ENCODE measurements around the gene RASSF1.
"Not testable (repeated sequence)": the region's sequence is repeated elsewhere in the genome, so short reads cannot be mapped to it uniquely, and the experiment has no call there.

The RASSF1 gene

DNA sequence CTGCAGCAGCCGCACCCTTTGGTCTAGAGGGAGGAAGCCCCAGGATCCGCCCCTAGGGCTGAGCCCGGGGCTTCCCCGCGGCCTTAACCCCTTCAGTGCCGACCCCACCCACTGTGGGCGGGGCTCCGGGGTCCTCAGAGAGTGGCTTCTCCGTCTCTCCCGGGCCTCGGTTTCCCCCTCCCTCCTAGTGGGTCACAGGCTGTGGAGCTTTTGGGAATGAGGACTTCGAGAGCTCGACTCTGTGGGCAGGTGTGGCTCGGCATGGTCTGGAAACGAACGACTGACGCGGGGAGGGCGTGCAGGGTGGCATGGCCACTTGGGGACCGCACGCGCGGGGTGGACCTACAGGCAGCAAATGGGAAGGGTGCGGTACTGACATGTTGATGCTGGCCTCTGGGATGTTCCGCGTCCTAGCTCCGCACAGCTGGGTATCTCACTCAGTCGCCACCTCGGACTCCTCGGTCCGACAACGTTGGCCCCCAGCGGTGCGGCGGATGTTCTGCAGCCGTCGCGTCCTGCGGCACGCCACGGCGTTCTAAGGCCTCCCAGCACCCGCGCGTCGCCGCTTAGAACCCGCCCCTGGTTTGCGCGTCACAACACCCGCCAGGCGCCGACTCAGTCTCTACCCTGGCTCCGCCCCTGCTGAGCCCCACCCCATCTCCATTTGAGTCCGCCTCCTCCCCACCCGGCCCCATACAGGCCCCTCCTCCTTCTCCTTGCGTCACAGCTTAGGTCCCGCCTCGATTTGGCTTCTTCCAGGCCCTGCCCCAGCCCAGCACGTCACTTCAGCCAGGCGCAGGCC, 41.6 kb downstream of the RASSF1 start, which contains the start of the genes HYAL3 and NAA80:
HYAL3 (minus strand) TSS at position 570 of the 802 bp plus-strand sequence. CDS start 3,803 bp downstream, outside the sequence.
NAA80 (minus strand) TSS at position 570 of the 802 bp plus-strand sequence. CDS start 1,942 bp downstream, outside the sequence.
- peak; percentile 100 for DNase-seq

DNA sequence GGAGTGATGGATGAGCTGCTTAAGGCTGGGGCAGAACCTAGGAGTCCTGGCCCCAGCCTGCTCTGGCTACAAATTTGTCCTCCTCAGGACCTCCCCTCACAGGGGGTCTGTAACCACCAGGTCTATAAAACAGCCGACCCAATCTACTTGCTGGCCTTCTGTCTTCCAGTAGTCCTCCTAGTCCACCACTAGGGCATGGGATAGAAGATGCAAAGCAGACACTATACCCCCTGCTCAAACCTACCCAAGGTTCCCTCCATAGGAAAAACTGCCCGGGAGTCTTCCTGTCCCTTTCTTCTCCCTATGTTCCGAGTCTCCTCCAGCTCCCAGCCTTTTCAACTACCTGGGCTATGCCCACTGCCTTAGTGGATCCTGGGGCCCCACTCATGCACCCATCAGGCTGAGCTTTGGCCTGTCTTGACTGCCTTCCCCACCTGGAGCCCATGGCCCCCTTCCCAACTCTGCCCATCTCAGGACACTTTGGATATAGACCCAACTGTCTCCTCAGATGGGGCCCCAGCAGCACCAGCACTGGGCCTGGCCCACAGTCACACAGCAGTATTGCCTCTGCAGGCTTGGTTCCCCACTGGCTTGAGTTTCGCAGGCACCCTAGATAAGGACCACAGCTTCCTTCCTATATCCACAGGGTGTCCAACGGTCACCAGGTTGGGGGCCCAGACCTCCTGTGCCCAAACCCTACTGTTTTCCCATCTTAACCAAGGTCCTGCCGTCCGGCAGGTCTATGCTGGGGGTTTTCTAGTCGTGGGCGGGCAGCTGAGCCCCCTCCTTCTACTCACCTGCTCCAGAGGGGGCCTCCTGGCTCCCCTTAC, 42.5 kb downstream of the RASSF1 start:
- DNase-seq, result no peak

DNA sequence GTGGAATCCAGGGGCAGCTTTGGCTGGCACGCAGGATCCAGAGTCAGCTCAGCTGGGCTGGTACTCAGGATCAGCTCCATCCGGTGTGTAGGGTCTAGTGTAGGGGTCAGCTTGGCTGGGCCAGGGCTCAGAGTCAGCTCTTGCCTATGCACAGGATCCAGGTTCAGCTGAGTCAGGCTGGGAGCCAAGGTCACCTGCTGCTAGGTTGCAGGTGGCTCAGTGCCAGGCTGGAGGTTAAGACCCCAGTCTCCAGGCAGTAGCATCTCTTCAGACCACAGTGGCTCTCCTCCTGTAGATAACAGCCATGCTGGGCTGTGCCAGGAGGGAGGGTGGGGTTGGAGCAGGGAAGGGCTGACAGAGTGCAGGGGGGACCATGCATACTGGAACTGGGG, 43.3 kb downstream of the RASSF1 start:
- DNase-seq, result no peak

DNA sequence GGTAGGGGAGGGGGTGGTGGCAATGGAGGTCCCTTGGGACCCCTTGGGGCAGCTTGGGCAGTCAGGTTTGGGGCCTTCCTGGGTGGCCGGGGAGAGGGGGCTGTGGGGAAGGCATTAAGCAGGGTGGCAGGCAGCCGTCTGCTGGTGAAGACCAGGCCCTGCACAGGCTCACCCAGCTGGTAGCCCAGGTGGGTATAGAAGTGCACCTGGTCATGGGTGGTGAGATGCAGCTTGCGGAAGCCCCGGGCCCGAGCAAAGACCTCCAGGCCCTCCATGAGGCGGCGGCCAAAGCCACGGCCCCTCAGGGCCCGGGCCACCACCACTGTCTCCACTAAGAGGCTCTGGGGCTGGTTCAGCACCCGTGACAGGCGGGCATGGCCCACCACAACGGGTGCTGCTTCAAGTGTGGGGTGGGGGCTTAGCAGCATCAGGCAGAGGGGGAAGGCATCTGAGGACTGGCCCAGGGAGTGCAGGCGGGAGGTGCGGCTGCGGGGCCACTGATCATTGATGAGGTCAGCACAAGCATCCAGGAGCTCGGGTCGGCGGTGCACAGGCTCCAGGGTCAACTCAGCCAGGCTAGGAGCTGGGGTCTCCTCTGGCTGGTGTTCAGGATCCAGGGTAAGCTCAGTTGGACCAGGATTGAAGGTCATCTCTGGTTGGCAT, 43.8 kb downstream of the RASSF1 start:
- DNase-seq, result no peak

DNA sequence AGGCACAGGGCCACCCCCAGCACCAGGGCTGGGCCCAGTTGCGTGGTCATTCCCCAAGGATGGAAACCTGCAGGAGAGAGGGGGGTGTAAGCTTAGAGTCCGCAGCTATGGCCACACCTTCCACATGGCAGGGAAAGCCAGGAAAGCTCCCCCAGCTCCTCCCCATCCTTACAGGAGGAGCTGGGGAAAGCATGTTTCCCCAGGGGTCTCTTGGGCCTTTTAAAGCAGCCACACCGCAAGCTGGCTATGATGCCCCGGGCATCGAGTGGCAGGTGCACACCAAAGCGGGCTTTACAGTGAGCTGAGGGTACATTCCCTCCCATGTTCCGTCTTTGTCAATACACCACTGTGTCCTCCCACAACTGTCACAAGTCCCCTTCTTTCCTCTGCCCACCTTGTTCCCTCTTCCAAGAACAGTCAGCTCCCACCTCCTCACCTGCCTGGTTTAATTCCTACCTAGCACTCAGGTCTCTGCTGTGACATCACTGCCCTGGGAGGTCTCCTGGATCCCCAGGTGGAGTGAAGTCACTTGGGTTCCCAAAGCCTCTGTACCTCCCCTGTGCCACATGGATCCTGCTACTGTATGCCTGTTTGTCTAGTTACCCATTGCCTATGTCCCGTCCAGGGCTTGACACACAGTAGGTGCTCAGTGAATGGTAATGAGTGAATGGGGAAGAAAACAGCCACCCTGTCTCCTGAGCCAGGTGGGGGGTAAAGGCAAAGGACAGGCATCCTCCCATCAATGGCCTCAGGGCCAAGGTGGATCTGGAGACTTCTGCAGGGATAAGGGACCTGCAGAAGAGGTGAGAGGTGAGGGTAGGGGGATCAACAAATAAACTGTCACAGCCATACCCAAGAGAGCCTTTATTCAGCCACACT, 44.8 kb downstream of the RASSF1 start:
- no peak for DNase-seq

DNA sequence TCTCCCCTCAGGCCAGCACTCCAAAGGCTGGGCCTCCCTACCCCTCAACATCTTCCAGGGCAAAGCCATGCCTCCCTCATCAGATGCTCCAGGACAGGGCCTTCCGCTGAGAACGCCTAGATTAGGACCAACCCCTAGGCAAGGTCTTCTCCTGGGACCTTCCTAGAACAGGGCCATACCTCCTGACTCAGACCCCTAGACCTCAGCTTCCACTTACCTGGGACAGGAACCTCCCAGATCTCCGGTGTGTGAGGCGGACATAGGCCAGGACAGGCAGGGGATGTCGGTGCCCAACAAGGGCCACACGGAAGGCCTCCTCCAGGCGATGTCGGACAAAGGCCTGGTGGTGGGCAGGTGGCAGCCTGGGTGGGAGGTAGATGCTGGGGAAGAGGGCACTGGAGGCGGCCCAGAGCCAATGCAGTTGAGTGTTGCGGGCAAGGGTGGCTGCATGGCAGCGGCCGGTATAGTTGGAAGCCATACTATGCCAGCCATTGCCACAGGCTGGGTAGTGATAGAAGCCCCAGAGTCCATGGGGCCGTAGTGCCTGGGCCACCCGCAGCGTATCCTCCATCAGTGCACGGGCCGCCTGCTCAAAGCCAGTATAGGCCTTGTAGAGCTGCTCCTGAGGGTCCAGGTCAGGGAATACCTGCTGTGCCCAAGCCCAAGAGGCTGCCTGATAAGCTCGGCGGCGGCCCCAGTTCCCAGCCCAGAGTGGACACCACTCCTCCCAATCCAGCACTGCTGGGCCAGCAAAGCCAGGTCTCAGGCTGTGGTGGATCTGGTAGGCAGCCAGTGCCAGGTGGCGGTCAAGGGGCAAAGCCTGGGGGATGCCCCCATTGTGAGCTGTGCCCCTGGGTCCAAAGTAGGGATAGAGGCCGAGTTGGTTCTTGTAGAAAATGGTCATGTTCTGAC, 45.9 kb downstream of the RASSF1 start:
- no peak for DNase-seq

DNA sequence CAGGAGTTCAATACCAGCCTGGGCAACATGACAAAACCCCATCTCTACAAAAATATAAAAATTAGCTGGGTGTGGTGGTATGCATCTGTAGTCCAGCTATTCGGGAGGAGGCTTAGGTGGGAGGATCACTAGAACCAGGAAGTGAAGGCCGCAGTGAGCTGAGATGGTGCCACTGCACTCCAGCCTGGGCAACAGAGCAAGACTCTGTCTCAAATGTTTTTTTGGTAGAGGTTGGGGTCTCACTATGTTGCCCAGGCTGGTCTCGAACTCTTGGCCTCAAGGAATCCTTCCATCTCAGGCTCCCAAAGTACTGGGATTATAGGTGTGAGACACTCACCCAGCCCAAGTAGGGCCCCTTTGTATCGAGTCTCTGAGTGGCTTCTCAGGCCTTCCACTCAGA, 46.5 kb downstream of the RASSF1 start:
- DNase-seq, result no peak

DNA sequence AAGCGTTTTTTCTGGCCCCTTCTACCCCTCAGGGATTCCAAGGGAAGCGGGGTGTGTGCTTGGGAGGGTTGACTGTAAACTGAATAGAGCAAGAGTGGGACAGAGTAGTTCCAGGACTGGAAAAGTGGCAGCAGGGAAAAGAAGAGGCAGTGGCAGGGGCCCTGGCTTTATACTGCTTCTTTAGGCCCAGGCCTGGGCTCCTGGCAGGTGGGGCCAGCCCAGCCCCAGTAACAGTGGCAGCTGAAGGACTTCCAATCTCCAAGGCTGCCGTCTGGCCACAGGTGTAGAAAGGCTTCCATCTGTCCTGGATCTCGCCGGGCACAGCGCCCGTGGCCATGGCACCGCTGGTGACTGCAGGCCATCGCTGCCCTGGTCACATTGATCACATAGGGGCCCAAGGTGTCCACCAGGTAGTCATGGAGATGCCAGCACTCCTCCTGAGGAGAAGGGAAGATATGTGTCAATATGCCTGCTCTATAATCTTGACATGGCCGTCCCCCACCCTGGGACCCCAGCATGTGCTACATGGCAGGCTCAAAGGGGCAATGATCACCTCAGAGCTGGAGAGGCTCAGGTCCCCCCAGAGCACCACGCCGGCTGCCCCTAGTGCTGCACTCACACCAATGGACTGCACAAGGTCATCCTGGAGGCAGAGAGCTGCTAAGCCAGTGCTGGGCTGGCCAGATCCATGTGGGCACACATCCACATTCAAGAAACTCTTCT, 47.4 kb downstream of the RASSF1 start:
- DNase-seq, result no peak

DNA sequence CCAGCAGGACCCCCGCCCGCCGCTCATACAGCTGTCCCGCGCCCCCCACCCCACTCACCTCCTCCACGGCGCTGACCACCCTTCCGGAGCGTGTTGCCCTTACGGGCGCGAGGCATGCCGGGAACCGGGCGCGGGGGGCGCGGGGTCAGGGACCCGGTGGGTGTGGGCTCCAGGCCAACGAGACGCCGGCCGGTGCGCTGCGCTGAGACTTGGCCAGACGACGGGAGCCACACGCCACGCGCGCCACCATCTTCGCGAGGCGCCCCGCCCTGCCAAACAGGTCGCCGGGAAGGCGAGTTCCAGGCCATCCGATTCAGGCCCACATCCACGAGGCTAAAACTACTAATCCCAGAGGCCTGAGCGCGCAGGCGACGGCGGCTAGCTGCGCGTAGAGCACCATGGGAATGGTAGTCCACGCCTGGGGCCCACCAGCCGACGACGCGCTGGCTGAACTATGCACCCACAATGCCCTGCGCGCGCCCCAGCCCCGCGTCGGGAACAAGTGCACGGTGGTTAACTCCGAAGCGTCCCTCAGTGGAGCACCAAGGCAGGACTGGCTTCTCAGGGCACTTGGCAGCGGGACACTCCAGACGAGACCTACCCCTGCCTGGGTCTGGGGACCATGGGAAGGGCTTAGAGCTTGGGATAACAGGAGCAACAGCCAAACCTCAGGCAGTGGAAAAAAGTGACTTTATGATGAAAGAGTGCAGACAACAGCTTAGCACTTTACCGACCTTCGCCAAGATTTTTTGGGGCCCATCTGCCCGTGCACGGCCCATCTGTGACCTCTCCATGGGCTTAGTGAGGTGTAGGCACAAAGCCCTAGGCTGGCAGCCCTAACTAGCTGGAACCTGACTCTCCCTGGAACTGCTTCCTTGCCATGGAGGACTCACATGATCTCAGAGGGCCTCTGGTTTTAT, 48.2 kb downstream of the RASSF1 start, which contains the start of gene IFRD2:
IFRD2 (minus strand) TSS at position 271 of the 920 bp plus-strand sequence; CDS start at position 116, 155 bp downstream.
- DNase-seq, result peak; percentile 97

DNA sequence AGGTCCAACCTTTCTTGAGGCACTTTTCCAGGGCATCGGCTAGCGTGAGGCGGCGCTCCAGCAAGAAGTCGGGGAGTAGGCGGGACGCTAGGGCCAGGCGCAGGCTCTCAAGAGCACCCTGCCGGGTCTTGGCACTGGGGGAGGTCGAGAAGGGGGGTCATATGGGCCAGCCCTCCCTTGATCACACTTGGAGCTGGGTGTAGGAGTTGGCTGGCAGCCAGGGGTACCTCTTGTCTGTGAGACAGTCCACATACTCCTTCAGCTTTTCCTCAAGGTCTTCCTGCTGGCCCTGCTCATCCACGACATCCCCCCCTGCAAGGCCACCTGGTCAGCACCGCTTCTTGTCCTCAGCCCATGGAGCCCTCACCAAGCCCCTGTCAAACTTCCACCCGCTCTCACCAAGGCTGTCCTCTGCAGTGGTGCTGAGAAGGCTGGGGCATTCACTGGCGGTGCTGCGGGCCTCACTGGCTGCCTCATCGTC, 50.4 kb downstream of the RASSF1 start:
- no peak for DNase-seq

DNA sequence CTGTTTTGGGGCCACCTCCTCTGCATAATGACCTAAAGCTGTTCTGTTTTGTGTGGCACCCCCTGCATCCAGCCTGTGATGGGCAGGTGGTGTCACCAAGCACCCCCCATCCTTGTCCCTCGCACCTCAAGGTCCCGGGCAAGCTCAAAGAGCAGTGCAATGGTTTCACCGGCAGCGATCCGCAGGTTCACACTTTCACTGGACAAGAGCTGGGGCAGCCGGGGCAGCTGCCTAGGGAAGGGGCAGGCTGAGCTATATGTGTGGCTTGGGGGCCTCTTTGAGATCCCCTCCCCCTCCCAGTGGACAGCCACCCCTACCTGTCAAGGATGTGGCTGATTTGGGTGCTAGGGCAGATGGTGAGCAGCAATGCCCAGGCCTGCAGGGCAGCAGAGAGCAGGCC, 51.5 kb downstream of the RASSF1 start:
- DNase-seq, result no peak

DNA sequence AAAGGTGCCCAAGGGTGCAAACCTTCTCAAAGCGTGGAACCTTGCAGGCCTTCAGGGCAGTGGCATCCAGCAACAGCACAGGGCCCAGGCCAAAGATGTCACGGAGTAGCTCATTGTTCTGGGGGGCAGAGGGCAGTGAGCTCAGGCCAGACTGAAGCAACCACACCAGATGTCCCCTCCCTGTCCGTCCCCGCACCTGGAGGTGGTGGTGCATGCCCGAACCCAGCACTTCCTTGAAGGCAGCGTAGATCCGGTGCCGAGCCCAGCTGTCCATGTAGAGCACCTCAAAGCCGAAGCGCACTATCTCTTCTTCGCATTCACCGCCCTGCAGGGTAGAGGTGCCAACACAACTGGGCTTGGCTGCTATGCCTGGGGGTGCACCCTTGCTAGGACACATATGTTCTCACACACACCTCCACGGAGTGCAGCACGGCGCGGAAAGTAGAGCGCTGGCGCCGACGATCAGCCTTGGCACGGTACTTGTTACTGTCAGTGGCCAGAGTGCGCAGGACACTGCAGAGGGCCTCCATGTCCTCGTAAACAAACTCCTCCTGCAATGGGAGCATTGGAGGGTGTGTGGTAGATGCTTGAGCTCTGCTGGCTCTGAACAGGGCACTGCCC, 52.1 kb downstream of the RASSF1 start:
- no peak for DNase-seq

DNA sequence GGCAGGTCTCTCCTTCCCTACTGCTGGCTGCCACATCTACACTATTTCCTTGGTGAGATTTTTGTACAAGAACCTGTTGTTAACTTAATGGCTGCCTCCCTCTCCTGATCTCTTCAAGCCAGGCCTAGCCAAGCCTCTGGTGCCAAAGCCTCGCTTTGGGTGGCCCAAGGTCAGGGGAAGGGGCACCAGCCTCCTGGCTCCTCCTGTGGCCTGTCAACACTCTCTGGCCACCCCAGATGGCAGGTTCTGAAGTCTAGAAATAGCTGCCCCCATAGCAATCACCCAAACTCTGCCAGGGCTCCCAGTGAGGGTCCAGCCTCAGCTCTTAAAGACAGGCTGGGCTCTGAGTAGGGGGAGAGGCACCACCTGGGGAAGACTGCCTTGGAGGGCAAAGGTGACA, 53.4 kb downstream of the RASSF1 start:
- DNase-seq, result no peak

DNA sequence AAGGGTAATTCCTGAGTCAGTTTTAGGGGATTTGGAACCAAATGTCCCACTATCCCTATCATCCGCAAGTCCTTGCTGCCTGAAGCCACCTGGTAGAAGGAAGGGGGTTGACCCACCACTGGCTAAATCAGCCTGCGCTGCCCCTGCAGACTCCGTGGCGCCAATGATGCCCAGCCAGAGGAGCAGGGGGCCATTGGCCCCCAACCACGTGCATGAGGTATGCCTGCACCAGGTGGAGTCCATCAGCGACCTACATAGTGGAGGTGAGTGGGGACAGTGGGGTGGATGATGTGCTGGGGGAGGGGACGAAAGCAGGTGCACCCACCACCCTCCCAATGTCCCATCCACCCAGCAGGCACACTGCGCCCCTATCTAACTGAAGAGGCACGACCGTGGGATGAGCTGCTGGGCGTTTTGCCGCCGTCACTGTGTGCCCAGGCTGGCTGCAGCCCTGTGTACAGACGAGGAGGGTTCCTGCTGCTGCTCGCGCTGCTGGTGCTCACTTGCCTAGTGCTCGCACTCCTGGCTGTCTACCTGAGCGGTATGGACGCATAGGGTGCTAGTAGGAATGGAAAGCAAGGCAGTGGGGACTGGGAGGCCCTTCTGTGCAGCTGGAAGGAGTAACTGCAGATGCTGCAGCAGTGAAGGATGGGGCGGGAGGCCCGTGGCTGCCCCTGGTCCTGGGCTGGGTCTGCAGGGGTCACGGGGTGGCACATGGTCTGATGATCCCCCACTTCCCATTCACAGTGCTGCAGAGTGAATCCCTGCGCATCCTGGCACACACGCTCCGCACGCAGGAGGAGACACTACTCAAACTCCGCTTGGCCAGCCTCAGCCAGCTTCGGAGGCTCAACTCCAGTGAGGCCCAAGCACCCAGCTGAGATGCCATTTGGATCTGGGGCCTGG, 54.1 kb downstream of the RASSF1 start:
- DNase-seq, result no peak

DNA sequence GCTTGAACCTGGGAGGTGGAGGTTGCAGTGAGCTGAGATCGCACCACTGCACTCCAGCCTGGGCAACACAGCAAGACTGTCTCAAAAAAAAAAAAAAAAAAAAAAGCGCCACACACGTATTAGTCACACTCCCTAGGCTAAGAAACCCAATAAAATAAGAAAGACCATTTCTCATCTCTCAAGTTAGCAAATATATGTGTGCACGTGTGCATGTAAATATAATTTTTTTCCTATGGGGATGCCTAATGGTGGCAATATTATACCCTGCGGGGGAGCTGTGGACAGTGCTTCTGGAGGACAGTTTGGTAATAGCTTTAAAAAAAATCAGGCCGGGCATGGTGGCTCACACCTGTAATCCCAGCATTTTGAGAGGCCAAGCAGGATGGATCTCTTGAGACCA, 56.5 kb downstream of the RASSF1 start:
- not testable (repeated sequence) for DNase-seq
